Hepatocyte (in vitro differentiated cells): ENCODE data around the gene CLEC4F.

Experiments used
- CTCF ChIP-seq: fragments of 200-600 bp; sonication (generic); IDR thresholded peaks from 2 replicates; pipeline ENCODE4 v1.5.1; 2016; ENCODE audit warnings: antibody characterized with exemption, mild to moderate bottlenecking; ENCODE audit not compliant: poor library complexity
- EZH2 ChIP-seq: fragments of 200-600 bp; sonication (generic); IDR thresholded peaks from 2 replicates; pipeline ENCODE4 v1.6.1; 2016; ENCODE audit warnings: antibody characterized with exemption, mild to moderate bottlenecking, borderline replicate concordance
- EZH2phosphoT487 ChIP-seq: fragments of 200-600 bp; sonication (generic); IDR thresholded peaks from one replicate; pipeline ENCODE4 v1.6.1; 2018; ENCODE audit warnings: antibody characterized with exemption, mild to moderate bottlenecking, low read depth, moderate library complexity; ENCODE audit not compliant: unreplicated experiment, severe bottlenecking

GRCh38 chr2:70785137-70785911 lies 35.1 kb downstream of the CLEC4F start:
- TF ChIP-seq CTCF = peak; percentile 53
- TF ChIP-seq EZH2phosphoT487 = no peak
- TF ChIP-seq EZH2 = no peak
